Measurements from ENCODE around the gene CFAP91. TPM values are rescaled to one million over a fixed set of nuclear protein-coding genes. Genes with fewer than 3 reads are reported as not detected.
"Not testable (repeated sequence)": the region's sequence is repeated elsewhere in the genome, so short reads cannot be mapped to it uniquely, and the experiment has no call there.

CFAP91 gene
- total RNA-seq, 1 donor from 2014 or later, result not detected

DNA sequence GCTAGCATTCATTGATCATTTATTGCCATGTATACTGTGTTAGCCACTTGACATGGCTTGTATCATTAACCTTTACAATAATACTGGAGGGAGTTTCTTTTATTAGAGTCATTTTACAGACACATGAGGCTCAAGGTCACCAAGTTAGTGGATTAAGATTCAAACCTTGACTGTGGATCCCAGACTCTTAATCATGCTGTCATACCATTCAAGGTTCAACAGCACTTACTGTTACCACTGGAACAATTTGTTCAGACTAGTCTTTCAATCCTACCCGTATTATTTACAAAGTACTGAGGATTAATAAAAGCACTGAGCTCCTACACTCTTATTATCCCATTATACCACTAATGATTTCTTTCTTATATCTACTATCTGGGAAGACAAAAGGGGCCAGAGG, 26.8 kb upstream of the CFAP91 start:
- no peak for FAIRE-seq
- TF ChIP-seq CTCF (IDR thresholded peaks at IDR 0.05; ENCODE audit: insufficient read depth, low read length, severe bottlenecking), result no peak
- Histone ChIP-seq H3K27me3 (ENCODE audit: control insufficient read depth, insufficient read depth, low read length) (no peaks in the 10 kb centered on the region), H3K4me3 (ENCODE audit: low read depth, low read length) (peak overlapping the region; percentile 74), H3K36me3 (ENCODE audit: control insufficient read depth, insufficient read depth, low read length) (peaks cover 8% of the 10 kb centered on the region)
- DNase-seq (ENCODE audit: low read depth), result no peak

DNA sequence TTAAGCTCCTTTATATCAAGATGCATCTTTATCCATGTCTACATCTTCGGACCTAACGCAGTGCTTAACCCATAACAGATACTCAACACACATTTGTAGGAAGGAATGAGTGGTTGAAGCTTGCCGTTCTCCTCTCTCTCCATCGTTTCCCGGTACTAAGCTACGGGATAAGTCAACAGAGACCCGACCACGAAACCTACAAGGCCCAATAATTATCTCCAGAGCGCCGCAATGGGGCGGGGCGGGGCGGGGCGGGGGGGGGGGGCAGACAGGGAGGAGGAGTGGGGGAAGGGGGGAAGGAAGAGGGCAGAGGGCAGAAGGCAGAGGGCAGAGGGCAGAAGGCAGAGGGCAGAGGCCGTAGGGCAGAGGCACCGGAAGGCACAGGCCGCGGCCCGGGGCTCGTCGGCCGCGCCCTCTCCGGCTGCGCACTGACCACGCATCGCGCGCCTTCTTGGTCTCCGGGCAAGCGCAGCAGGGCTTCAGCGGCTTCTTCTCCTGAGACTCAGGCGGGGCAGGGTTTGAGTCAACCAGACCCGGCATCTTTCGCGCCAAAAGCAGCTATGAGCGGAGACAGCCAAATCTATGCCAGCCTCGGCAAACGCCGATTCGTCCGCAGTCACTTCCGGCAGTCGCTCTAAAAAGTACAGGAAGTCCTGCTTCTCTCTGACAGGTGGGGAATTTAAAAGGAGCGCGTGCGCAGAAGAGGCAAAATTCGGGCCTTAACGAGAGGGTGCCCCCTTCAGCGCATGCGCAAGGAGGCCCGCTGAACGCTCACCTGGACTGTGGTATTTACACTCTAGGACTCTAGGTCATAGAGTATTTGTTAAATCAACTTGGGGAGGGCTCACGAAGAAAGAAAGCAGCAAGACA, 25.8 kb upstream of the CFAP91 start, which contains the start of gene COX17:
Gene COX17, minus strand, starts transcription at position 636 of the 870 bp plus-strand sequence. Its CDS starts 96 bp downstream, at position 540.
- H3K27me3 ChIP-seq (ENCODE audit: control insufficient read depth, insufficient read depth, low read length), result no peaks in the 10 kb centered on the region
- TF ChIP-seq CTCF (IDR thresholded peaks at IDR 0.05; ENCODE audit: insufficient read depth, low read length, severe bottlenecking), result no peak
- H3K36me3 ChIP-seq (ENCODE audit: control insufficient read depth, insufficient read depth, low read length), result peaks cover 8% of the 10 kb centered on the region
- peak within 1 kb of the TSS; percentile 74 for H3K4me3 ChIP-seq (ENCODE audit: low read depth, low read length)
- DNase-seq (ENCODE audit: low read depth), result peak; percentile 95
- FAIRE-seq, result no peak

DNA sequence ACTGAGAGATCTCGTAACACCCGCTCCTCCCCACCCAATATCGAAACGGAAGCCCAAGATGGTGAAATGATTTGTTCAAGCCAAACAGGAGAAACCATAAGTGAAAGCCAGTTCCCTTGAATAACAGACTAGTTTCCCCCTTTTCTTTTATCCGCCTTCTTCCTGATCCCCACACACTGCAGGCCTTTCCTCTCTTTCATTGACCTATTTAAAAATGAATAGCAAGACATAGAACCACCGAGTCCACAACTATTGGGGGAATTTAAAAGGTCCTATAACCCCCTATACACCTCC, 25.2 kb upstream of the CFAP91 start:
- no peak for DNase-seq (ENCODE audit: low read depth)
- no peak for FAIRE-seq
- Histone ChIP-seq H3K27me3 (ENCODE audit: control insufficient read depth, insufficient read depth, low read length) (no peaks in the 10 kb centered on the region), H3K36me3 (ENCODE audit: control insufficient read depth, insufficient read depth, low read length) (peaks cover 8% of the 10 kb centered on the region), H3K4me3 (ENCODE audit: low read depth, low read length) (peak overlapping the region; percentile 74)
- TF ChIP-seq CTCF (IDR thresholded peaks at IDR 0.05; ENCODE audit: insufficient read depth, low read length, severe bottlenecking), result no peak

DNA sequence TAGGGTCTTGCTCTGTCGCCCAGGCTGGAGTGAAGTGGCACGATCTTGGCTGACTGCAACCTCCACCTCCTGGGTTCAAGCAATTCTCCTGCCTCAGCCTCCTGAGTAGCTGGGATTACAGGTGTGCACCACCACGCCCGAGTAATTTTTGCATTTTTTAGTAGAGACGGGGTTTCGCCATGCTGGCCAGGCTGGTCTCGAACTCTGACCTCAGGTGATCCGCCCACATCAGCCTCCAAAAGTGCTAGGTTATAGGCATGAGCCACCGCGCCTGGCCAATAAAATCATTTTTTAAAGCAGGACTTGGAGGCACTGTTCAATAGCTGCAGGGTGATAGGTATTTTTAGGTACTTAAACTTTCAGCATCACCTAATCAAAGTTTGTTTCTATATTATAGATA, 24.6 kb upstream of the CFAP91 start:
- DNase-seq (ENCODE audit: low read depth); FAIRE-seq; H3K27me3 ChIP-seq (ENCODE audit: control insufficient read depth, insufficient read depth, low read length); H3K36me3 ChIP-seq (ENCODE audit: control insufficient read depth, insufficient read depth, low read length); H3K4me3 ChIP-seq (ENCODE audit: low read depth, low read length): not testable (repeated sequence)

GRCh38 chr3:119679874-119680273, 22.9 kb upstream of the CFAP91 start:
- DNase-seq (ENCODE audit: low read depth), result no peak
- no peaks in the 10 kb centered on the region for H3K36me3 ChIP-seq (ENCODE audit: control insufficient read depth, insufficient read depth, low read length)
- H3K4me3 ChIP-seq (ENCODE audit: low read depth, low read length), result no peak overlapping the region
- no peak for FAIRE-seq
- no peaks in the 10 kb centered on the region for H3K27me3 ChIP-seq (ENCODE audit: control insufficient read depth, insufficient read depth, low read length)
- no peak for TF ChIP-seq CTCF (IDR thresholded peaks at IDR 0.05; ENCODE audit: insufficient read depth, low read length, severe bottlenecking)

DNA sequence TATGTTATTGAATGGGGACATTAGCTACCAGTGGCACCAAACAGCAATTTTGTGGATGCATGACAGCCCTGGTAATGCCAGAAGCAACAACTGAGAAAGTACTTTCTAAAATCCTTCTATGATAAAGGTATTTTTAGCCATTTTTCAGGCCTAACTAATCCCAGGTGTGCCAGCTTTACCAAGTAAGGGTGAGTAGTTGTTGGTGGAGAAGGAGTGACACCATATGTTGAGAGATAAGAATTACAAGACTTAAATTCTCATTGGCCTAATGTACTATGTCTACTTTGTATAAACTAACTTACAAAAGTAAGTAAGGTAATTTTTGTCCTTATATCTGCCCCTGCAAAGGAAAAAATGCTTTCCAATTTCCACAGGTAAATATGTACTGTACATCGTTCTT, 21.5 kb upstream of the CFAP91 start:
- TF ChIP-seq CTCF (IDR thresholded peaks at IDR 0.05; ENCODE audit: insufficient read depth, low read length, severe bottlenecking), result peak; percentile 31
- H3K4me3 ChIP-seq (ENCODE audit: low read depth, low read length), result no peak overlapping the region
- H3K27me3 ChIP-seq (ENCODE audit: control insufficient read depth, insufficient read depth, low read length), result no peaks in the 10 kb centered on the region
- FAIRE-seq, result no peak
- DNase-seq (ENCODE audit: low read depth), result peak; percentile 40
- H3K36me3 ChIP-seq (ENCODE audit: control insufficient read depth, insufficient read depth, low read length), result no peaks in the 10 kb centered on the region
